K562 (cell line): ENCODE results near the gene BLOC1S4. TPM values are rescaled to one million over a fixed set of nuclear protein-coding genes. Genes with fewer than 3 reads are reported as not detected.

Source experiments
- ADNP ChIP-seq: fragments of 200-800 bp; sonication (Bioruptor generic); IDR thresholded peaks from 2 replicates; pipeline ENCODE4 v1.6.1; 2016; ENCODE audit warnings: missing genetic modification characterization, missing compliant biosample characterization
- CUX1 ChIP-seq: fragments of 200-800 bp; sonication (Bioruptor generic); IDR thresholded peaks from 2 replicates; pipeline ENCODE4 v1.6.1; 2016; ENCODE audit warnings: missing genetic modification characterization, missing compliant biosample characterization
- HMG20A ChIP-seq: fragments of 450-650 bp; formaldehyde crosslinking; conservative IDR thresholded peaks from 2 replicates; pipeline ENCODE4 v1.4.0; 2020; ENCODE audit warnings: mild to moderate bottlenecking, mixed read lengths
- IFI16 ChIP-seq: fragments of 250-450 bp; sonication (Bioruptor Pico); IDR thresholded peaks from 2 replicates; pipeline ENCODE4 v2.1.2; 2022; ENCODE audit warnings: mild to moderate bottlenecking, inconsistent platforms
- IRF2 ChIP-seq: sonication (generic); formaldehyde crosslinking; IDR thresholded peaks from 2 replicates; pipeline ENCODE4 v1.8.1; 2022; ENCODE audit warnings: mild to moderate bottlenecking, missing genetic modification reagents
- LEF1 ChIP-seq: fragments of 450-650 bp; IDR thresholded peaks from 2 replicates; pipeline ENCODE4 v1.6.1; 2016; ENCODE audit warnings: mild to moderate bottlenecking
- NCOR1 ChIP-seq: fragments of 450-650 bp; IDR thresholded peaks from 2 replicates; pipeline ENCODE4 v1.6.1; 2016; ENCODE audit warnings: mild to moderate bottlenecking, moderate library complexity
- PHF20 ChIP-seq: fragments of 450-650 bp; IDR thresholded peaks from 2 replicates; pipeline ENCODE4 v1.6.1; 2018; ENCODE audit not compliant: partially characterized antibody
- SMARCB1 ChIP-seq: IDR thresholded peaks from 2 replicates; pipeline ENCODE4 v1.6.1; 2011; ENCODE audit warnings: improper control_type of control experiment, low read depth; ENCODE audit not compliant: insufficient read length
- TAF7 ChIP-seq: fragments of 450-650 bp; IDR thresholded peaks from 2 replicates; pipeline ENCODE4 v1.6.1; 2016; ENCODE audit warnings: missing genetic modification characterization, missing compliant biosample characterization
- ZFP30 ChIP-seq: fragments of 250-450 bp; sonication (Bioruptor Pico); IDR thresholded peaks from 2 replicates; pipeline ENCODE4 v1.8.0; 2022; ENCODE audit warnings: moderate library complexity, mild to moderate bottlenecking, inconsistent platforms, borderline replicate concordance
- ZNF263 ChIP-seq: sonication (generic); formaldehyde crosslinking; IDR thresholded peaks from 2 replicates; pipeline ENCODE4 v1.8.0; 2022; ENCODE audit warnings: mild to moderate bottlenecking, missing genetic modification reagents, borderline replicate concordance
- ZNF318 ChIP-seq, 2 experiments: fragments of 450-650 bp; IDR thresholded peaks; 2 replicates each; pipeline ENCODE4 v1.6.1; 2016; ENCODE audit warnings: mild to moderate bottlenecking in 2 of 2, borderline replicate concordance in 1 of 2, low read depth in 1 of 2, moderate library complexity in 1 of 2
- ZNF589 ChIP-seq: fragments of 200-800 bp; sonication (Bioruptor generic); IDR thresholded peaks from 2 replicates; pipeline ENCODE4 v1.6.1; 2016; ENCODE audit warnings: low read depth, missing genetic modification characterization, missing compliant biosample characterization
- polyA plus RNA-seq, 8 experiments: library from polyadenylated mRNA; depleted of rRNA in 4 of 8; stranded (reverse) in 5 of 8; unstranded in 3 of 8; fragments of >200 nt; fragmentation: Nextera tagmentation in 2 of 8; fragmentation: Illumina TruSeq in 1 of 8; extraction: Ambion mirVana in 2 of 8; extraction: Trizol in 1 of 8; gene quantifications; 2 replicates each; pipeline versions ENCODE4 v1.2.1 to v1.2.3, GENCODE V29; 2011 to 2014; ENCODE audit warnings: inconsistent platforms in 1 of 8, missing spikeins in 1 of 8
- total RNA-seq, 7 experiments: library from RNA; depleted of rRNA in 6 of 7; stranded (reverse); fragments of >200 nt in 6 of 7; fragmentation: Illumina TruSeq in 2 of 7; extraction: Trizol in 2 of 7; gene quantifications; 2 replicates each; pipeline versions ENCODE4 v1.2.1 to v1.2.3, GENCODE V29; 2011 to 2021; ENCODE audit warnings: low replicate concordance in 1 of 7

Gene BLOC1S4
- total and polyA plus RNA-seq, 9 of the 15 experiments (the other 6 are each of a cell fraction or from before 2014, with no cell fraction given) = 3.1 to 31.6 (median 11.2) TPM

GRCh38 chr4:6730603-6731317, 14.8 kb downstream of the BLOC1S4 start (continued):
- peak; percentile 11 for TF ChIP-seq SMARCB1
- TF ChIP-seq HMG20A (CRISPR knock-in tag) = no peak
- TF ChIP-seq CUX1 (CRISPR knock-in tag) = no peak
- no peak for TF ChIP-seq ZFP30 (CRISPR knock-in tag)
- peak; percentile 99 for TF ChIP-seq LEF1
- no peak for TF ChIP-seq ZNF318 (IDR thresholded peaks at IDR 0.05; ENCODE audit: borderline replicate concordance in 1 of 2, low read depth in 1 of 2)
- 0 out of 2 replicates have a peak, but pooled peaks have one; percentile 44 for TF ChIP-seq ZNF263 (CRISPR knock-in tag)
- TF ChIP-seq IRF2 (CRISPR knock-in tag) = no peak
- TF ChIP-seq NCOR1 = peak; percentile 99
- TF ChIP-seq ADNP = peak; percentile 9; the same call in 1 of the 2 replicates
- peak; percentile 4 for TF ChIP-seq PHF20
- peak; percentile 95 for TF ChIP-seq ZNF589 (CRISPR knock-in tag)
- no peak for TF ChIP-seq IFI16 (CRISPR knock-in tag)
- TF ChIP-seq TAF7 (tag) = no peak
